H9 (cell line): Measurements from ENCODE around the gene MAPK8IP1. TPM values are rescaled to one million over a fixed set of nuclear protein-coding genes. Genes with fewer than 3 reads are reported as not detected.

Experiments used
- DNase-seq: peaks from one replicate; pipeline ENCODE4 v3.0.0-alpha.2; 2017
- H2AFZ ChIP-seq: one replicate; pipeline ENCODE4 v1.6.1; 2013; ENCODE audit warnings: mild to moderate bottlenecking, low read length, control low read depth, moderate library complexity
- H2AK5ac ChIP-seq: 2 replicates; pipeline ENCODE4 v1.6.1; 2013; ENCODE audit warnings: low read length, control low read depth, mixed read lengths; ENCODE audit not compliant: insufficient read length
- H2BK120ac ChIP-seq: one replicate; pipeline ENCODE4 v1.6.1; 2013; ENCODE audit warnings: low read depth, mild to moderate bottlenecking, low read length, control low read depth, inconsistent platforms; ENCODE audit not compliant: poor library complexity, severe bottlenecking
- H2BK12ac ChIP-seq: 2 replicates; pipeline ENCODE4 v1.6.1; 2013; ENCODE audit warnings: low read length, control low read depth, mixed read lengths, low read depth; ENCODE audit not compliant: insufficient read length
- H2BK15ac ChIP-seq: 2 replicates; pipeline ENCODE4 v1.6.1; 2013; ENCODE audit warnings: low read depth, low read length, control low read depth
- H2BK20ac ChIP-seq: one replicate; pipeline ENCODE4 v1.6.1; 2013; ENCODE audit warnings: low read depth, mild to moderate bottlenecking, low read length, control low read depth, inconsistent platforms; ENCODE audit not compliant: poor library complexity, severe bottlenecking
- H2BK5ac ChIP-seq: 2 replicates; pipeline ENCODE4 v1.6.1; 2013; ENCODE audit warnings: low read length, control low read depth, mixed read lengths; ENCODE audit not compliant: insufficient read length
- H3K14ac ChIP-seq: 2 replicates; pipeline ENCODE4 v1.6.1; 2013; ENCODE audit warnings: low read length, control low read depth; ENCODE audit not compliant: insufficient read depth
- H3K18ac ChIP-seq: 2 replicates; pipeline ENCODE4 v1.6.1; 2013; ENCODE audit warnings: low read depth, mild to moderate bottlenecking, mixed read lengths, low read length, control low read depth; ENCODE audit not compliant: insufficient read length
- H3K23ac ChIP-seq: 2 replicates; pipeline ENCODE4 v1.6.1; 2013; ENCODE audit warnings: low read length, control low read depth, mixed read lengths, low read depth; ENCODE audit not compliant: insufficient read length
- H3K23me2 ChIP-seq: 2 replicates; pipeline ENCODE4 v1.6.1; 2013; ENCODE audit warnings: low read depth, mild to moderate bottlenecking, mixed read lengths, low read length, control low read depth; ENCODE audit not compliant: insufficient read length, poor library complexity, severe bottlenecking
- H3K27ac ChIP-seq: 2 replicates; pipeline ENCODE4 v1.5.1; 2013; ENCODE audit warnings: low read length, control low read depth, mixed read lengths, low read depth; ENCODE audit not compliant: insufficient read length
- H3K27me3 ChIP-seq: 2 replicates; pipeline ENCODE4 v1.6.1; 2013; ENCODE audit warnings: low read length, control low read depth, inconsistent platforms; ENCODE audit not compliant: insufficient read depth
- H3K4ac ChIP-seq: 2 replicates; pipeline ENCODE4 v1.6.1; 2013; ENCODE audit warnings: low read depth, mild to moderate bottlenecking, control low read depth, inconsistent platforms, low read length, moderate library complexity
- H3K4me1 ChIP-seq: 2 replicates; pipeline ENCODE4 v1.6.1; 2013; ENCODE audit warnings: low read length, control low read depth, inconsistent platforms; ENCODE audit not compliant: insufficient read depth
- H3K4me2 ChIP-seq: 2 replicates; pipeline ENCODE4 v1.6.1; 2013; ENCODE audit warnings: low read length, control low read depth, mixed read lengths; ENCODE audit not compliant: insufficient read length, insufficient read depth
- H3K56ac ChIP-seq: 2 replicates; pipeline ENCODE4 v1.6.1; 2013; ENCODE audit warnings: low read depth, mild to moderate bottlenecking, mixed read lengths, low read length, control low read depth; ENCODE audit not compliant: insufficient read length
- H3K79me1 ChIP-seq: 2 replicates; pipeline ENCODE4 v1.6.1; 2013; ENCODE audit warnings: low read depth, mild to moderate bottlenecking, moderate library complexity, low read length, control low read depth, inconsistent platforms; ENCODE audit not compliant: insufficient read depth, poor library complexity, severe bottlenecking
- H3K79me2 ChIP-seq: 2 replicates; pipeline ENCODE4 v1.6.1; 2013; ENCODE audit warnings: low read length, control low read depth, inconsistent platforms; ENCODE audit not compliant: insufficient read depth
- H3K9ac ChIP-seq: 2 replicates; pipeline ENCODE4 v1.6.1; 2013; ENCODE audit warnings: low read length, control low read depth, mixed read lengths; ENCODE audit not compliant: insufficient read length; ENCODE audit errors: extremely low read depth
- H3K9me3 ChIP-seq: one replicate; pipeline ENCODE4 v1.6.1; 2013; ENCODE audit warnings: low read depth, low read length, inconsistent platforms; ENCODE audit not compliant: control insufficient read depth
- H3T11ph ChIP-seq: one replicate; pipeline ENCODE4 v1.6.1; 2013; ENCODE audit warnings: mild to moderate bottlenecking, low read length, control low read depth, inconsistent platforms
- H4K20me1 ChIP-seq: one replicate; pipeline ENCODE4 v1.6.1; 2013; ENCODE audit not compliant: control insufficient read depth, insufficient read length, insufficient read depth
- H4K5ac ChIP-seq: 2 replicates; pipeline ENCODE4 v1.6.1; 2013; ENCODE audit warnings: low read depth, mild to moderate bottlenecking, mixed read lengths, low read length, control low read depth; ENCODE audit not compliant: insufficient read length
- H4K8ac ChIP-seq: replicated peaks from 2 replicates; pipeline ENCODE4 v1.6.1; 2013; ENCODE audit warnings: low read length, control low read depth, mixed read lengths, low read depth; ENCODE audit not compliant: insufficient read length
- H4K91ac ChIP-seq: 2 replicates; pipeline ENCODE4 v1.6.1; 2013; ENCODE audit warnings: low read depth, mild to moderate bottlenecking, moderate library complexity, mixed read lengths, low read length, control low read depth; ENCODE audit not compliant: insufficient read length
- H3K27ac Mint-ChIP-seq, 3 experiments: 2 replicates in 2 of 3; 3 replicates in 1 of 3; pipeline ENCODE4 v1.8.0; 2020 to 2021; ENCODE audit warnings: mixed read lengths in 3 of 3, mild to moderate bottlenecking in 1 of 3, moderate library complexity in 1 of 3
- H3K27me3 Mint-ChIP-seq: 2 replicates; pipeline ENCODE4 v1.8.0; 2021; ENCODE audit warnings: low read depth, mild to moderate bottlenecking, moderate library complexity, mixed read lengths
- H3K36me3 Mint-ChIP-seq, 3 experiments: 2 replicates in 2 of 3; 3 replicates in 1 of 3; pipeline ENCODE4 v1.8.0; 2020 to 2021; ENCODE audit warnings: low read depth in 3 of 3, mixed read lengths in 3 of 3; ENCODE audit not compliant: insufficient read depth in 1 of 3
- H3K4me1 Mint-ChIP-seq, 2 experiments: 2 replicates each; pipeline ENCODE4 v1.8.0; 2020; ENCODE audit warnings: mixed read lengths in 2 of 2
- H3K4me3 Mint-ChIP-seq, 2 experiments: 2 replicates in 1 of 2; 3 replicates in 1 of 2; pipeline ENCODE4 v1.8.0; 2020 to 2021; ENCODE audit warnings: mild to moderate bottlenecking in 2 of 2, mixed read lengths in 2 of 2, moderate library complexity in 1 of 2
- H3K9me3 Mint-ChIP-seq, 2 experiments: 2 replicates in 1 of 2; 3 replicates in 1 of 2; pipeline ENCODE4 v1.8.0; 2020; ENCODE audit warnings: mild to moderate bottlenecking in 2 of 2, mixed read lengths in 2 of 2, moderate library complexity in 1 of 2
- WGBS: extraction: QIAGEN DNeasy Blood & Tissue Kit; methylation state at CpG from one replicate; pipeline ENCODE4 v1.1.7; 2013; ENCODE audit warnings: missing lambda C conversion rate, low lambda C conversion rate, mixed read lengths; ENCODE audit not compliant: insufficient read length; ENCODE audit errors: extremely low coverage; 5-methylcytosine and 5-hydroxymethylcytosine counted together
- total RNA-seq: library from RNA; stranded (reverse); gene quantifications from 2 replicates; pipeline ENCODE4 v1.2.1, GENCODE V29; 2021
- TF ChIP-seq, protein P1 (sequence below): fragments of 200-600 bp; sonication (generic); conservative IDR thresholded peaks from 3 replicates; pipeline ENCODE4 v1.8.0; 2021; ENCODE audit warnings: antibody characterized with exemption, mild to moderate bottlenecking

MAPK8IP1 gene
- total RNA-seq, 1 experiment from 2014 or later = 30.2 TPM

DNA sequence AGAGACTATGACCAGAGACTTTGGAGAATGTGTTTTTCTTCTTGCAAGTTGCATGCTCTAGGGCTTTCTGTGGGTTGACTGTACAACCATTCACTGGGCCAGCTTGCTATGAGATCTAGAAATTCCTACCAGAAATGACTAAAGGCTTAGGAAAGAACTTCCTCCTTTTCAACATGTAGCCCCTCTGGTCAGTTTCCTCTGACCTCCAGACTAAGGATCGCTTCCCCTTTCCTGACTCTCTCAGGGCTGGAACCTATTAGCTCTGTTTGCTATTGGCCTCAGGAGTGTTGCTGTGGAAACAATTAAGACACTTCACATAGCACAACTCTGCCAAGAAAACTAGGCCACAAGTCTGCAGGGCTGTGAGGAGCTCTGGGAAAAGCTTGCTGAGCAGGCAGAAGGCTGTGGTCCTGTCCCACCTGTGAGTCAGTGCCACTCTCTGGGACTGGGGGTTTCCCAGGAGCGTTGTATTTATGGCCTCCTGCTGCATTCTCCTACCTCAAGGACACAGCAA, 27.4 kb upstream of the MAPK8IP1 start:
- Histone ChIP-seq H3K4me2 (no peak overlapping the region), H4K5ac (no peak overlapping the region), H3K27me3 (no peaks in the 10 kb centered on the region), H3K4ac (no peak overlapping the region), H2BK15ac (no peak overlapping the region), H3K9ac (no peak overlapping the region), H2AK5ac (no peak overlapping the region), H3K56ac (no peak overlapping the region), H2BK5ac (no peak overlapping the region), H2BK20ac (no peak overlapping the region), H3K9me3 (no peaks in the 10 kb centered on the region), H3K23ac (no peak overlapping the region), H4K8ac (no peak overlapping the region), H3K18ac (no peak overlapping the region), H3K4me1 (peaks cover 4% of the 10 kb centered on the region), H2BK120ac (no peak overlapping the region), H2BK12ac (no peak overlapping the region), H3K79me2 (no peaks in the 10 kb centered on the region; the same call in 1 of the 2 replicates), H3K79me1 (no peaks in the 10 kb centered on the region), H3K27ac (no peak overlapping the region), H4K91ac (no peak overlapping the region), H3K14ac (no peak overlapping the region), H2AFZ (no peak overlapping the region), H3K23me2 (no peaks in the 10 kb centered on the region), H3T11ph (no peak overlapping the region), H4K20me1 (no peaks in the 10 kb centered on the region)
- peaks cover 29 to 50% of the 10 kb centered on the region in 2 experiments for H3K4me1 Mint-ChIP-seq
- WGBS = no CpG with 5 or more reads among the region's 2 CpGs
- DNase-seq = no peak
- no peaks in the 10 kb centered on the region for H3K9me3 Mint-ChIP-seq
- TF ChIP-seq, protein P1, sequence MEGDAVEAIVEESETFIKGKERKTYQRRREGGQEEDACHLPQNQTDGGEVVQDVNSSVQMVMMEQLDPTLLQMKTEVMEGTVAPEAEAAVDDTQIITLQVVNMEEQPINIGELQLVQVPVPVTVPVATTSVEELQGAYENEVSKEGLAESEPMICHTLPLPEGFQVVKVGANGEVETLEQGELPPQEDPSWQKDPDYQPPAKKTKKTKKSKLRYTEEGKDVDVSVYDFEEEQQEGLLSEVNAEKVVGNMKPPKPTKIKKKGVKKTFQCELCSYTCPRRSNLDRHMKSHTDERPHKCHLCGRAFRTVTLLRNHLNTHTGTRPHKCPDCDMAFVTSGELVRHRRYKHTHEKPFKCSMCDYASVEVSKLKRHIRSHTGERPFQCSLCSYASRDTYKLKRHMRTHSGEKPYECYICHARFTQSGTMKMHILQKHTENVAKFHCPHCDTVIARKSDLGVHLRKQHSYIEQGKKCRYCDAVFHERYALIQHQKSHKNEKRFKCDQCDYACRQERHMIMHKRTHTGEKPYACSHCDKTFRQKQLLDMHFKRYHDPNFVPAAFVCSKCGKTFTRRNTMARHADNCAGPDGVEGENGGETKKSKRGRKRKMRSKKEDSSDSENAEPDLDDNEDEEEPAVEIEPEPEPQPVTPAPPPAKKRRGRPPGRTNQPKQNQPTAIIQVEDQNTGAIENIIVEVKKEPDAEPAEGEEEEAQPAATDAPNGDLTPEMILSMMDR = no peak
- H3K36me3 Mint-ChIP-seq = peaks cover 8 to 45% (median 43%) of the 10 kb centered on the region in 3 experiments; a peak in 6 of 7 replicates
- H3K27me3 Mint-ChIP-seq = no peaks in the 10 kb centered on the region
- no peak overlapping the region for H3K4me3 Mint-ChIP-seq
- H3K27ac Mint-ChIP-seq = peak overlapping the region in 2 of 3 experiments; percentile 20 to 27; a peak in 1 of 7 replicates
